ENCODE data around the gene HOXD1. TPM values are rescaled to one million over a fixed set of nuclear protein-coding genes. Genes with fewer than 3 reads are reported as not detected.

HOXD1 gene
- total RNA-seq, 2 experiments from 2014 or later, result not detected

DNA sequence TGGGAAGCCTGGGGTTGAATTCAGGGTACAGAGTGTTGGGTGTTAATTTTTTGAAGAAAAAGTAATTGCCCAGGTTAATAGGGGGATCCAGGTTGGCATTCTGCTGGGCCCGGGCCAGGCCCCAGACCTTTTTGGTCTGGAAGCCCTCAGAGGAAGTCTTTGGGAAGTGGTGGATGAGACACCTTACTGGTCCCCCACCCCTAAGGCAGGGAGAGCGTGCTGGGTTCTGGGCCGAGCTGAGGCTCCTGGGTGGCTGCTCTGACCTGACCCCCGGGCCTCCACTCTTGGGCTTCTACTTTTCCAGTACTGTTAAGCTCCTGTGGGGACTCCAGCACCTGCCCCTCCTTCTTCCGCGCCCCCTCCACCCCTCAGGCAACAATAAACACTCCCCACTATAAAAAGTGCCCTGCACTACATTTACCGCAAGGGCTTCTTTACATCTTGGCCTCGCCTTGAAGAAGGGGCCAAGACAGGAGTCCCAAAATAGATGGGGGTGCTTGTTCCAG, 32.1 kb upstream of the HOXD1 start:
- Mint-ChIP-seq H3K9me3 (no peaks in the 10 kb centered on the region), H3K36me3 (ENCODE audit: low read depth) (no peaks in the 10 kb centered on the region), H3K4me3 (no peak overlapping the region), H3K4me1 (ENCODE audit: low read depth) (peaks cover 31% of the 10 kb centered on the region), H3K27ac (no peak overlapping the region), H3K27me3 (ENCODE audit: low read depth) (peaks cover 72% of the 10 kb centered on the region)
- CTCF ChIA-PET, result interaction anchor here (0.6 kb wide), 1 partner anchor 302 kb away, joined by 3 read pairs; no protein-coding TSS in a partner anchor
- no peak for DNase-seq
- intact Hi-C loops (cut with micrococcal nuclease), result no loop called here

DNA sequence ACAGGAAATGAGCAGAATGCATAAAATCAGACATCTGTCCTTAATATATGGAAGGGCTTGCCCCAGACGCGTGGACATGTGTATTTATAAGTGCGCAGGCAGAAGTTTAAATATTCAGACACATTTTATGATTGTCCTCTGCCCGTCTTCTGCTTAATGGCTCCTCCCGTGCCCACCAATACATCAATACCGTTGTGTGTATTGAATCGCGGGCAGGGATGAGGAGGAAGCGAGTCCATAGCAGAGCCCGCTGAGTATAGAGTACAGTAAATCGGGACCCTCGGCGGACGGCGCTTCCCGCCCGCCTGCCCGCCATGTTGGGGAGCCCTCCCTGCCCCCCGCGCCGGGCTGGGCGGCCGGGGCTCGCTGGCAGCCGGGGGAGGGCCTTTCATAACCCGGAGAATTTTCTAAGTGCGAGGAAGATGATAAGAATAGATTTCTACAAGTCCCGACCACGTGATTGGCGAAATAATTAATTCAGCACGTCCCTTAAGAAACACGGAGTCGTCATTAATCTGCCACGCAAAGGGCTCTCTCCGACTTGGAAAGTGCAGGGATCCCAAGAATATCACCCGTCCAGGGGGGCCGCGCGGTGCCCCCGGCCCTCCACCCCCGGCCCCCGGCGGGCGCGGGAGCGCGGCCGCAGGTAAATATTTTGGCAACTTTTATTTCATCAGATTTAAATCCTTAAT, 31.5 kb upstream of the HOXD1 start, which contains the start of gene HOXD3:
Gene HOXD3 (plus strand): TSS at position 501 of the 692 bp plus-strand sequence. CDS start 11,808 bp downstream, outside the sequence.
- CTCF ChIA-PET, result no interaction called here
- intact Hi-C loops (cut with micrococcal nuclease), result no loop called here

DNA sequence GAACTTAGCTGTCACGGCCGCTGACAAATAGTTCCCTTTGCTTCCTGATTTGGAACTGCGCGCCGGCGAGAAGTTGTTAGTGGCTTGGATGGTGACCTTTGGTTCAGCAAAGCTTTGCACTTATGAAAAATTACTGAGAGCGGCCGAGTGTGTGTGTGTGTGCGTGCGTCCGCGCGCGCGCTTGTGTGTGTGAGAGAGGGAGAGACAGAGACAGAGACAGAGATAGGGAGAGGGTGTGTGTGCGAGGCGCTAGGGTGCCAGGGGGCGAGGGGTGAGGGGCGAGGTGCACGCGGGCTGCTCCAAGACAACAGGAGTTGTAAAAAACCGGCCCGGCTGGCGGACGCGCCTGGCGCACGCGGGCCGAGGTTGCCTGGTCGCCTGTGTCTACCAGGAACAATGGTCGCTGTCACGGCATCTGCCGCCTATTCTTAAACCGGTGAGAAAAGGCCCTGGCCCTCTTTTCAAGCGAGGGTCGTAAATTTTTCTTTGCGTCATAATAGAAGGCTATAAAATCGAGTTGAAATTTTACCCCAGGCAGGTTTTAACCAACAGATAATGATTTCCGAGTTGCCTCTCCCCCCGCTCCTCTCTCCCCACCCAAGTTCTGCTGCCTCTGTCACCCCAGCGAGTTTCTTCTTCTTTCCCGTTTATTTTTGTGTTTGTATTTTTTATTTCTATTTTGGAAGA, 30.8 kb upstream of the HOXD1 start:
- CTCF ChIA-PET, result no interaction called here
- intact Hi-C loops (cut with micrococcal nuclease), result loop anchor here (2.0 kb wide), 1 partner anchor 25 kb away; no protein-coding TSS in a partner anchor
- DNase-seq, result no peak
- no peak overlapping the region for H3K27ac Mint-ChIP-seq
- H3K4me1 Mint-ChIP-seq (ENCODE audit: low read depth), result peaks cover 26% of the 10 kb centered on the region
- H3K27me3 Mint-ChIP-seq (ENCODE audit: low read depth), result peaks cover 74% of the 10 kb centered on the region
- H3K36me3 Mint-ChIP-seq (ENCODE audit: low read depth), result no peaks in the 10 kb centered on the region
- H3K4me3 Mint-ChIP-seq, result peak overlapping the region; percentile 32
- no peaks in the 10 kb centered on the region for H3K9me3 Mint-ChIP-seq

More for the DNA sequence above, 31.5 kb upstream of the HOXD1 start, which contains the start of gene HOXD3:
- no peaks in the 10 kb centered on the region for H3K9me3 Mint-ChIP-seq
- DNase-seq, result no peak
- H3K4me1 Mint-ChIP-seq (ENCODE audit: low read depth), result peaks cover 29% of the 10 kb centered on the region
- peaks cover 73% of the 10 kb centered on the region for H3K27me3 Mint-ChIP-seq (ENCODE audit: low read depth)
- H3K27ac Mint-ChIP-seq, result no peak within 1 kb of the TSS
- no peaks in the 10 kb centered on the region for H3K36me3 Mint-ChIP-seq (ENCODE audit: low read depth)
- peak within 1 kb of the TSS; percentile 32 for H3K4me3 Mint-ChIP-seq

- no peaks in the 10 kb centered on the region for H3K9me3 Mint-ChIP-seq
- intact Hi-C loops (cut with micrococcal nuclease), result loop anchor here (2.0 kb wide), 1 partner anchor 25 kb away; no protein-coding TSS in a partner anchor
- H3K36me3 Mint-ChIP-seq (ENCODE audit: low read depth), result no peaks in the 10 kb centered on the region
- peaks cover 74% of the 10 kb centered on the region for H3K27me3 Mint-ChIP-seq (ENCODE audit: low read depth)
- peaks cover 24% of the 10 kb centered on the region for H3K4me1 Mint-ChIP-seq (ENCODE audit: low read depth)
- H3K4me3 Mint-ChIP-seq, result peak overlapping the region; percentile 29
- DNase-seq, result no peak
- CTCF ChIA-PET, result no interaction called here
- no peak overlapping the region for H3K27ac Mint-ChIP-seq
Measured at GRCh38 chr2:176158186-176158591, 30.3 kb upstream of the HOXD1 start.

DNA sequence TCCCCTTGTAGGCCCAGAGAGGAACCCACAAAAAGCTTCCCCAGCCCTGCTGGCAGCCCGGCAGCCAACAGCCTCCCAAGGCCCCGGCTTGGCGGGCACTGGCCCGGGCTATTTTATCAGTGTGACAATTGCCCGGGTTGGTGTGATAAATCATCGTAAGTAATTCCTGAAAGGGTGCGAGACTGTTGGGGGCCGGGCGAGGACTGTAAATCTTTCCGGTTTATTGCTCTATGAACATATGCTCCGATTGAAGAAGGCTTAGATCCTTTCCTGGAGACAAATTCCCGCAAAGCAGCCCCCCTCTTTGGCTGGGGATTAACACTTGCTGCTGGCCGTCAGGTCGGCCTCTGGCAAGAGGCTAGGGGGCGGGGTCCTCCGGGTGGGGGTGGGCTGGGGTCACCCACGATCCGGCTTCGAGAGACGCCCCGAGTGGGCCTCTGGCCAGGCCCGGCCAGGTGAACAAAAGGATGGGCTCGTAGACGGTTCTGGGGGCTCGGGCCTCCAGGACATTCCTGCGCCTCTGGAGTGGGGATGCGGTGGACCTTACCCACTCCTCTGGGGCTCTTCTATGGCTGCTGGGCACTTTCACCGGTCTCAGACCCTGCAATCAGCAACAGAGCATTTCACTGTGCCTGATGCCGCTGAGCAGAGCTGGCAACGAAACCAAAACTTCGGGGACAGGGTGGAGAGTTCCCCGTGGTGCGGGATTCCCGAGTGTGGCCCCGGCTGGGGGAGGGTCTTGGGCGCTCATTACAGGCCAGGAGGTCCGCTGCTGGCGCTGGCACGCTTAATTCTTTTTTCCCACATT, 29.4 kb upstream of the HOXD1 start:
- intact Hi-C loops (cut with micrococcal nuclease), result loop anchor here (2.0 kb wide), 1 partner anchor 26 kb away; no protein-coding TSS in a partner anchor
- Mint-ChIP-seq H3K9me3 (no peaks in the 10 kb centered on the region), H3K27me3 (ENCODE audit: low read depth) (peaks cover 77% of the 10 kb centered on the region), H3K4me1 (ENCODE audit: low read depth) (peaks cover 27% of the 10 kb centered on the region), H3K4me3 (no peak overlapping the region), H3K36me3 (ENCODE audit: low read depth) (no peaks in the 10 kb centered on the region), H3K27ac (no peak overlapping the region)
- no peak for DNase-seq
- CTCF ChIA-PET, result no interaction called here

GRCh38 chr2:176159663-176160250, 28.7 kb upstream of the HOXD1 start:
- peaks cover 78% of the 10 kb centered on the region for H3K27me3 Mint-ChIP-seq (ENCODE audit: low read depth)
- H3K4me1 Mint-ChIP-seq (ENCODE audit: low read depth), result peaks cover 30% of the 10 kb centered on the region
- H3K36me3 Mint-ChIP-seq (ENCODE audit: low read depth), result peaks cover 1% of the 10 kb centered on the region
- H3K9me3 Mint-ChIP-seq, result no peaks in the 10 kb centered on the region
- no peak for DNase-seq
- CTCF ChIA-PET, result interaction anchor here (0.8 to 1.1 kb wide), 4 partner anchors 20 to 492 kb away, joined by 3 to 6 read pairs (median 4); no protein-coding TSS in a partner anchor
- intact Hi-C loops (cut with micrococcal nuclease), result loop anchor here (2.0 to 5.0 kb wide), 2 partner anchors 27 to 37 kb away; partner anchors contain the start of gene HOXD9
- H3K4me3 Mint-ChIP-seq, result no peak overlapping the region
- H3K27ac Mint-ChIP-seq, result no peak overlapping the region

DNA sequence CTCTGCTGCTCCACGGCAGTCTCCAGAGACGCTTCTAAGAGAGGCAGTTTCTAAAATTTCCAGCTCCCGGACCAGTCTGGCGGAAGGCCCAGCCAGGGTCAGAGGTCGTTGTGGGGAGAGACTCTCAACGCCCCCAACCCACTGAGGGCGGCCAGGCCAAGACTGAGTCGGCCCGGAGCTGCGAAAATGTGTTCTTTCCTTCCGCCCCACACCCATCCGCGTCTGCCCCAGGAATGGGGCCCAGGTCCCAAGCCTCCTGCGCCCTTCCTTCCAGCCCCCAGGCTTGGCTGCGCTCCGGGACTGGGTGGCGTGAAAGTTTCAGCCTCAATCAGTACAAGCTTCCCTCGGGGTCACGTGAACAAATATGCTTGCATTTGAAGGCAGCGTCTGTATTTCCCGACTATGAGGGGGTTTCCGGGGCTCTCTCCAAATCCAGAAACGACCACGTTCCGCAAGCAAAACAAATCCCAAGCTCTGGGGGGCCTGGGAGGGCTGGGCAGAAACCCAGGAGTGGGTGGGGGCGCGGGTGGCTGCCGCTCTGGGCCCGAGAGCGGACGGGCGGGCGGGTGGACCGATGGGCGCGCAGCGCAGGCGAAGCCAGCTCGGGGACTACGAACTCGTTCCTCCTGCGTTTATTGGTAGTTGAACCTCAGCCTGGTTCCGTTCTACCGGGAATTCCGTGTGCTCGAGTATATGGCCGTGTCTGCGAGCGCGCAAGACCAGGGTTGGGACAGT, 28.1 kb upstream of the HOXD1 start:
- CTCF ChIA-PET, result interaction anchor here (0.8 to 1.1 kb wide), 4 partner anchors 21 to 491 kb away, joined by 3 to 6 read pairs (median 4); no protein-coding TSS in a partner anchor
- H3K36me3 Mint-ChIP-seq (ENCODE audit: low read depth), result peaks cover 1% of the 10 kb centered on the region
- H3K27ac Mint-ChIP-seq, result no peak overlapping the region
- intact Hi-C loops (cut with micrococcal nuclease), result loop anchor here (5.0 kb wide), 1 partner anchor 38 kb away; the partner anchor contains the start of gene HOXD9
- DNase-seq, result no peak
- no peak overlapping the region for H3K4me3 Mint-ChIP-seq
- peaks cover 75% of the 10 kb centered on the region for H3K27me3 Mint-ChIP-seq (ENCODE audit: low read depth)
- H3K4me1 Mint-ChIP-seq (ENCODE audit: low read depth), result peaks cover 30% of the 10 kb centered on the region
- no peaks in the 10 kb centered on the region for H3K9me3 Mint-ChIP-seq

DNA sequence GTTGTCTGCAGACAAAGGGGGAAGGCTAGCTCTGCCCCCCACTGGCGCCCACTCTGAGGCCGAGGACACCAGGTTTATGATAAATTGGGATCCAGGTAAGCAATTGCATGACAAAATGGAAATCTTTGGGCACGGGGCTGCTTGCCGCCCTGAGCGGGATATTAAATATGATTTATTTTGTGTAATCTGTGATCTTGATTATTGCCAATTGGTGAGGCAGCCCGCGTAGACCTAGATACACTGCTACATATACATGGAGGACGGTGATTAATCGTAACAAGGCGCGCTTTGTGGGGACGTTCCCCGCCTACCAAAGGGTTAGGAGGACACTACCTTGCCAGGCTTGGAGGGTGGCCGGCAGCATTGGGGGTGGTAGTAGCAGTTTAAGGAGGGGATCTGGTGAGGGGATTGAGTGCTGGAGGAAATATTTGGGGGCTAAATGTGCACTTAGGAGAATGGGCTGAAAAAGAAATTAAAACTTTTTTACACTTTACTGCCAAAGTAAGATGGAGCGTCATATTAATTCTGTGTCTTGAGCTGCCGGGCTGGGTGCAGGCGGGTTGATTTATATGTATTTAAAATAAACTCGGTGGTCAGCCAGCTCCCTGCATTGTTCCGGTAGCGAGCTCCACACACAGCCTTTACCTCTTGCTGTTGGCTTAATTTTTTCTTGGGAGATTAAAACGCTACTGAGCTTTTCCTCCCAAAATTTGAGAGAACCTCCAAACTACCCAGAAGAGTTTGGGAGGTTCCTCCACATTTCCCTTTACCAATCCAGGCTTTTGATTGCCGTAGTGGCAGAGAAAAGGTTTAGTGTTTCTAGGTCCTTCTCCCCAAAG, 27.3 kb upstream of the HOXD1 start:
- peaks cover 76% of the 10 kb centered on the region for H3K27me3 Mint-ChIP-seq (ENCODE audit: low read depth)
- H3K27ac Mint-ChIP-seq, result no peak overlapping the region
- intact Hi-C loops (cut with micrococcal nuclease), result loop anchor here (5.0 kb wide), 1 partner anchor 39 kb away; the partner anchor contains the start of gene HOXD9

DNA sequence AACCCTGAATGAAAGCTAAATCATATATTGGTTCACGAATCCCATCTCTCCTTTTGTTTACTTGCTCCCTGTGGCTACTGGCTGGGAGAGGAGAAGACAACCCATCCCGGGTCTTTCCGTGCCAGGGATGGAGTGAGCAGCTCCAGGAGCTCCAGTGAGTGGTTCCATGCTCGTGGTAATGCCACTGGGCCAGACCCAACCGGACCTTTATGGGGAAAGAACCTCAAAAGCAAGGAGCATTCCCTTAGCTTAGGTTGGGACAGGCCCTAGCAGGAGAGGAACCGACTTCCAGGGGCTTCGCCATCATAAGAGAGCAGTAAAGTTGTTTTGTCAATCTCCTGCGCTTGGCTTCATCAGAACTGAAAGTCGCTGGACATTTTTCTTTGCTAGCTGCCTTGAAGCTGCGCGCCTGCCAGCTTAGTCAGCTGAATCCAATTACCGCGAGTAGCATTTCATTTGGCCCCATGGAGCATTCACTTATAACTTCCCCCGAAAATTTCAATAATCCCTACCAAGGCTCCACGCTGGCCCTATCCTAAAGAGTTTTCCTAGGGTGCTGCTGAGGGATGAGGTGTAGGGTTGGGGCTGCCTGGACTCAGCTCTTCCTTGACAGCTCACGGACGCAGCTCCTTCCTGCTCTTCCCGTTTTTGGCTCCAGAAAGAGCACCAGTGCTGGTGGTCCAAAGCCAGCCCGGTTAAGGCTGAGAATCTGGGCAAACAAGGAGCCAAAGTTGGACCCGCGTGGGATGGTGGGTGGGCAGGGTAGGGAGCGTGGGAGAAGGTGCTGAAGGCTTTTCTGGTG, 26.4 kb upstream of the HOXD1 start:
- H3K4me1 Mint-ChIP-seq (ENCODE audit: low read depth), result peaks cover 30% of the 10 kb centered on the region
- intact Hi-C loops (cut with micrococcal nuclease), result loop anchor here (2.0 to 5.0 kb wide), 2 partner anchors 40 to 85 kb away; partner anchors contain the start of gene HOXD9
- DNase-seq, result no peak
- H3K4me3 Mint-ChIP-seq, result no peak overlapping the region
- H3K27ac Mint-ChIP-seq, result no peak overlapping the region
- H3K9me3 Mint-ChIP-seq, result no peaks in the 10 kb centered on the region
- H3K36me3 Mint-ChIP-seq (ENCODE audit: low read depth), result peaks cover 1% of the 10 kb centered on the region
- H3K27me3 Mint-ChIP-seq (ENCODE audit: low read depth), result peaks cover 77% of the 10 kb centered on the region
- CTCF ChIA-PET, result interaction anchor here (0.6 to 1.8 kb wide), 8 partner anchors 10 to 995 kb away, joined by 3 to 8 read pairs (median 3); no protein-coding TSS in a partner anchor

More for the DNA sequence above, 27.3 kb upstream of the HOXD1 start:
- CTCF ChIA-PET, result interaction anchor here (0.6 to 1.8 kb wide), 6 partner anchors 11 to 293 kb away, joined by 3 to 8 read pairs (median 4); no protein-coding TSS in a partner anchor
- Mint-ChIP-seq H3K9me3 (no peaks in the 10 kb centered on the region), H3K4me1 (ENCODE audit: low read depth) (peaks cover 32% of the 10 kb centered on the region), H3K36me3 (ENCODE audit: low read depth) (peaks cover 1% of the 10 kb centered on the region), H3K4me3 (no peak overlapping the region)
- DNase-seq, result no peak
